H1 (cell line): ENCODE results near the gene DISC1. TPM values are rescaled to one million over a fixed set of nuclear protein-coding genes. Genes with fewer than 3 reads are reported as not detected.

Source experiments
- KDM4A ChIP-seq: IDR thresholded peaks from one replicate; pipeline ENCODE4 v1.7.1; 2012; ENCODE audit warnings: low read depth, mild to moderate bottlenecking, moderate library complexity, low read length, inconsistent platforms; ENCODE audit not compliant: severe bottlenecking
- SRF ChIP-seq: IDR thresholded peaks from 2 replicates; pipeline ENCODE4 v1.6.1; 2011; ENCODE audit warnings: mild to moderate bottlenecking, low read depth, low read length, moderate library complexity
- USF2 ChIP-seq: IDR thresholded peaks from 2 replicates; pipeline ENCODE4 v1.6.1; 2011; ENCODE audit warnings: low read length, improper control_type of control experiment
- polyA plus RNA-seq, 7 experiments: library from polyadenylated mRNA; depleted of rRNA in 3 of 7; stranded (reverse) in 5 of 7; unstranded in 2 of 7; fragments of >200 nt in 5 of 7; fragments of 200-250 nt in 2 of 7; gene quantifications; 1 replicate in 5 of 7; 2 replicates in 1 of 7; 4 replicates in 1 of 7; pipeline versions ENCODE4 v1.2.1 to v1.2.3, GENCODE V29; 2011 to 2013; ENCODE audit warnings: missing spikeins in 2 of 7, mixed read lengths in 2 of 7
- total RNA-seq: library from RNA; stranded (reverse); fragmentation: NEBNext Ultra II Directional; extraction: Animal tissue kit (Norgen Biotek cat#: 25700); gene quantifications from 2 replicates; pipeline ENCODE4 v1.2.1, GENCODE V29; 2021

DISC1 gene
- total and polyA plus RNA-seq, 2 of the 8 experiments (the other 6 are each of a cell fraction or from before 2014, with no cell fraction given) = 1.1 to 3.5 TPM

- TF ChIP-seq USF2 = no peak
- TF ChIP-seq SRF = no peak
- no peak for TF ChIP-seq KDM4A
Measured at GRCh38 chr1:232084584-232085223, 458.1 kb downstream of the DISC1 start (continued).
